Measurements from ENCODE around the gene CHRNA10. TPM values are rescaled to one million over a fixed set of nuclear protein-coding genes. Genes with fewer than 3 reads are reported as not detected.

Gene CHRNA10
- total RNA-seq, 1 experiment from 2014 or later: 2.1 TPM

DNA sequence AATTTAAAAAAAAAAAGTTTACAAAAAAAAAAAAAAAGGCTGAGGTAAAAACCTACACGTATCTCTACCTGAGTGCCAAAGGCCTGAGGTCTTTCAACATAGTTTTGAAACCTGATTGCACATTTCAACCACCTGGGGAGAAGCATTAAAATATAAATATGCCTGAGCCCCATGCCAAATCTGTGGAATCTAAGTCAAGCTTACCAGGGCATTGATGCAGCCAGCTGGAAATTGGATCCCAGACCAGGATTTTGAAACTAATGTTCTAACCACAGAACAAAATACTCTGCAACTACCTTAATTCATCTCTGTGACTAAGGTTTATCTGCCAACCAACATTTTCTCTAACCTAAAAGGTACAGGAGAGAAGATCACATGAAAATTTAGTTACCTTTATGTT, 38.8 kb upstream of the CHRNA10 start:
- BruUV-seq (replicated peaks): no TSS peak
- Histone ChIP-seq H3K4me1 (ENCODE audit: insufficient read depth, low read length, poor library complexity, severe bottlenecking) (no peaks in the 10 kb centered on the region), H3K4me3 (ENCODE audit: low read depth, low read length, poor library complexity, severe bottlenecking) (no peak overlapping the region), H3K27ac (ENCODE audit: low read depth, low read length, poor library complexity, severe bottlenecking) (no peak overlapping the region), H3K36me3 (ENCODE audit: insufficient read depth, low read length, poor library complexity, severe bottlenecking) (peaks cover 48% of the 10 kb centered on the region), H3K9me3 (ENCODE audit: low read depth, low read length, poor library complexity, severe bottlenecking) (no peaks in the 10 kb centered on the region), H3K27me3 (replicated peaks; ENCODE audit: insufficient read depth, low read depth, low read length, poor library complexity) (no peaks in the 10 kb centered on the region)
- ChIA-PET CTCF (interaction anchor here (0.7 kb wide), 1 partner anchor 287 kb away, joined by 8 read pairs; no protein-coding TSS in a partner anchor), POLR2A (ENCODE audit: low non-redundant PET) (no interaction called here)
- no peak for TF ChIP-seq CTCF (conservative IDR thresholded peaks at IDR 0.05; ENCODE audit: low read depth, low read length)
- TF ChIP-seq EZH2 (IDR thresholded peaks at IDR 0.05; ENCODE audit: borderline replicate concordance, low read depth, low read length, poor library complexity, severe bottlenecking): no peak
- DNase-seq (ENCODE audit: low spot score): no peak
- intact Hi-C loops (cut with micrococcal nuclease; ENCODE audit: unreplicated experiment): no loop called here

- no peak overlapping the region for H3K4me3 ChIP-seq (ENCODE audit: low read depth, low read length, poor library complexity, severe bottlenecking)
- no peaks in the 10 kb centered on the region for H3K27me3 ChIP-seq (replicated peaks; ENCODE audit: insufficient read depth, low read depth, low read length, poor library complexity)
- no peak for DNase-seq (ENCODE audit: low spot score)
- H3K9me3 ChIP-seq (ENCODE audit: low read depth, low read length, poor library complexity, severe bottlenecking): no peaks in the 10 kb centered on the region
- TF ChIP-seq CTCF (conservative IDR thresholded peaks at IDR 0.05; ENCODE audit: low read depth, low read length) (no peak), EZH2 (IDR thresholded peaks at IDR 0.05; ENCODE audit: borderline replicate concordance, low read depth, low read length, poor library complexity, severe bottlenecking) (no peak)
- intact Hi-C loops (cut with micrococcal nuclease; ENCODE audit: unreplicated experiment): no loop called here
- H3K4me1 ChIP-seq (ENCODE audit: insufficient read depth, low read length, poor library complexity, severe bottlenecking): no peaks in the 10 kb centered on the region
- POLR2A ChIA-PET (ENCODE audit: low non-redundant PET): no interaction called here
- H3K27ac ChIP-seq (ENCODE audit: low read depth, low read length, poor library complexity, severe bottlenecking): no peak overlapping the region
- CTCF ChIA-PET: no interaction called here
- no TSS peak for BruUV-seq (replicated peaks)
- H3K36me3 ChIP-seq (ENCODE audit: insufficient read depth, low read length, poor library complexity, severe bottlenecking): peaks cover 45% of the 10 kb centered on the region
These were observed 36.0 kb upstream of the CHRNA10 start for GRCh38 chr11:3707176-3707575.

- TF ChIP-seq EZH2 (IDR thresholded peaks at IDR 0.05; ENCODE audit: borderline replicate concordance, low read depth, low read length, poor library complexity, severe bottlenecking) (no peak), CTCF (conservative IDR thresholded peaks at IDR 0.05; ENCODE audit: low read depth, low read length) (no peak)
- intact Hi-C loops (cut with micrococcal nuclease; ENCODE audit: unreplicated experiment): no loop called here
- Histone ChIP-seq H3K4me3 (ENCODE audit: low read depth, low read length, poor library complexity, severe bottlenecking) (no peak overlapping the region), H3K9me3 (ENCODE audit: low read depth, low read length, poor library complexity, severe bottlenecking) (no peaks in the 10 kb centered on the region), H3K36me3 (ENCODE audit: insufficient read depth, low read length, poor library complexity, severe bottlenecking) (peaks cover 59% of the 10 kb centered on the region), H3K27me3 (replicated peaks; ENCODE audit: insufficient read depth, low read depth, low read length, poor library complexity) (no peaks in the 10 kb centered on the region), H3K27ac (ENCODE audit: low read depth, low read length, poor library complexity, severe bottlenecking) (no peak overlapping the region), H3K4me1 (ENCODE audit: insufficient read depth, low read length, poor library complexity, severe bottlenecking) (no peaks in the 10 kb centered on the region)
- BruUV-seq (replicated peaks): no TSS peak
- no peak for DNase-seq (ENCODE audit: low spot score)
- ChIA-PET POLR2A (ENCODE audit: low non-redundant PET) (no interaction called here), CTCF (no interaction called here)
These were observed 32.2 kb upstream of the CHRNA10 start for GRCh38 chr11:3703383-3703782.
